ENCODE results near the gene GTPBP1. TPM values are rescaled to one million over a fixed set of nuclear protein-coding genes. Genes with fewer than 3 reads are reported as not detected.

The GTPBP1 gene
- polyA plus RNA-seq, 1 of the 3 experiments (the other 2 are of a cell fraction), result 15.2 TPM

GRCh38 chr22:38710866-38711265, 5.1 kb downstream of the GTPBP1 start:
- Histone ChIP-seq H3F3A (replicated peaks; ENCODE audit: insufficient read depth) (no peaks in the 10 kb centered on the region), H3K4me1 (ENCODE audit: control insufficient read depth in 1 of 2, insufficient read depth in 2 of 2, low read depth in 1 of 2, low read length in 1 of 2) (peaks cover 0 to 3% of the 10 kb centered on the region in 2 experiments; a peak in 1 of 4 replicates), H3K27ac (ENCODE audit: low read depth in 2 of 2, low read length in 1 of 2) (no peak overlapping the region), H2AFZ (ENCODE audit: low read depth) (no peak overlapping the region), H3K36me3 (replicated peaks in 1 of 2; ENCODE audit: control insufficient read depth in 1 of 2, insufficient read depth in 2 of 2, low read length in 1 of 2) (peaks cover 0 to 3% of the 10 kb centered on the region in 2 experiments), H3K9me2 (no peaks in the 10 kb centered on the region), H4K20me1 (ENCODE audit: insufficient read depth) (peaks cover 21% of the 10 kb centered on the region; the same call in 1 of the 2 replicates), H3K9ac (no peak overlapping the region), H3K4me3 (ENCODE audit: low read depth in 2 of 2, low read length in 1 of 2) (no peak overlapping the region), H3K4me2 (no peak overlapping the region), H3K79me2 (ENCODE audit: insufficient read depth) (peaks cover 91% of the 10 kb centered on the region), H3K27me3 (ENCODE audit: insufficient read depth) (no peaks in the 10 kb centered on the region), H3K9me3 (no peaks in the 10 kb centered on the region)
- CTCF ChIA-PET, result no interaction called here
- 93% methylated on average over 2 of the region's 3 CpGs for WGBS (ENCODE audit: low lambda C conversion rate)
- no peak for DNase-seq
- TF ChIP-seq RCOR1 (IDR thresholded peaks at IDR 0.05; ENCODE audit: low read length) (no peak), YY1 (IDR thresholded peaks at IDR 0.05; ENCODE audit: low read depth) (no peak), SIN3A (IDR thresholded peaks at IDR 0.05; ENCODE audit: borderline replicate concordance, low read depth, low read length) (no peak), TEAD4 (IDR thresholded peaks at IDR 0.05; ENCODE audit: borderline replicate concordance, insufficient read depth) (no peak), TAF1 (IDR thresholded peaks at IDR 0.05; ENCODE audit: borderline replicate concordance, low read depth, low read length) (no peak), EP300 (IDR thresholded peaks at IDR 0.05; ENCODE audit: borderline replicate concordance in 1 of 2, low read depth in 1 of 2, low read length in 1 of 2) (no peak), FOSL2 (IDR thresholded peaks at IDR 0.05; ENCODE audit: borderline replicate concordance, low read depth) (no peak), FOXM1 (IDR thresholded peaks at IDR 0.05; ENCODE audit: low read depth) (no peak), MXI1 (IDR thresholded peaks at IDR 0.05; ENCODE audit: low read depth, low read length) (no peak), MAX (IDR thresholded peaks at IDR 0.05; ENCODE audit: low read depth) (no peak), USF1 (IDR thresholded peaks at IDR 0.05; ENCODE audit: borderline replicate concordance, low read depth) (no peak)
- POLR2A ChIA-PET, result no interaction called here

GRCh38 chr22:38712486-38713207, 6.9 kb downstream of the GTPBP1 start:
- Histone ChIP-seq H4K20me1 (ENCODE audit: insufficient read depth) (peaks cover 14% of the 10 kb centered on the region; the same call in 1 of the 2 replicates), H3K4me1 (ENCODE audit: control insufficient read depth in 1 of 2, insufficient read depth in 2 of 2, low read depth in 1 of 2, low read length in 1 of 2) (no peaks in the 10 kb centered on the region; a peak in 1 of 4 replicates), H3K79me2 (ENCODE audit: insufficient read depth) (peaks cover 76% of the 10 kb centered on the region), H3K4me3 (ENCODE audit: low read depth in 2 of 2, low read length in 1 of 2) (no peak overlapping the region), H3K27ac (ENCODE audit: low read depth in 2 of 2, low read length in 1 of 2) (no peak overlapping the region), H3F3A (replicated peaks; ENCODE audit: insufficient read depth) (no peaks in the 10 kb centered on the region), H3K4me2 (no peak overlapping the region), H3K27me3 (ENCODE audit: insufficient read depth) (no peaks in the 10 kb centered on the region), H3K9me2 (no peaks in the 10 kb centered on the region), H3K9ac (no peak overlapping the region), H3K9me3 (no peaks in the 10 kb centered on the region), H3K36me3 (replicated peaks in 1 of 2; ENCODE audit: control insufficient read depth in 1 of 2, insufficient read depth in 2 of 2, low read length in 1 of 2) (peaks cover 0 to 3% of the 10 kb centered on the region in 2 experiments), H2AFZ (ENCODE audit: low read depth) (no peak overlapping the region)
- 99% methylated on average over 11 of the region's 11 CpGs for WGBS (ENCODE audit: low lambda C conversion rate)
- ChIA-PET CTCF (interaction anchor here (0.6 to 1.6 kb wide), 2 partner anchors 12 to 20 kb away, joined by 3 to 4 read pairs; no protein-coding TSS in a partner anchor), POLR2A (no interaction called here)
- no peak for DNase-seq
- TF ChIP-seq CTCF (IDR thresholded peaks at IDR 0.05) (no peak), ZBTB33 (IDR thresholded peaks at IDR 0.05; ENCODE audit: borderline replicate concordance, low read depth) (no peak), MAX (IDR thresholded peaks at IDR 0.05; ENCODE audit: low read depth) (no peak)
